ENCODE data around the gene PARVB. TPM values are rescaled to one million over a fixed set of nuclear protein-coding genes. Genes with fewer than 3 reads are reported as not detected.

Gene PARVB
- total RNA-seq, 2 donors from 2014 or later, result 7.3 to 9.2 TPM

- ATAC-seq (no peak), DNase-seq (no peak)
- no peak overlapping the region for H3K4me3 ChIP-seq
- H3K9me3 ChIP-seq, result no peaks in the 10 kb centered on the region
- intact Hi-C loops (cut with DNase I), result no loop called here
- no peaks in the 10 kb centered on the region for H3K4me1 ChIP-seq
- H3K27me3 ChIP-seq, result no peaks in the 10 kb centered on the region
- TF ChIP-seq CTCF (IDR thresholded peaks at IDR 0.05), result no peak
- no peak for TF ChIP-seq POLR2A (IDR thresholded peaks at IDR 0.05)
- no peaks in the 10 kb centered on the region for H3K36me3 ChIP-seq (replicated peaks in 1 of 2; ENCODE audit: insufficient read depth in 1 of 2, low read depth in 2 of 2)
- 55 to 76% methylated on average over 4 of the region's 4 CpGs for WGBS, 2 donors
- no peak overlapping the region for H3K27ac ChIP-seq
These were observed 186.6 kb downstream of the PARVB start for GRCh38 chr22:44210722-44211121.

DNA sequence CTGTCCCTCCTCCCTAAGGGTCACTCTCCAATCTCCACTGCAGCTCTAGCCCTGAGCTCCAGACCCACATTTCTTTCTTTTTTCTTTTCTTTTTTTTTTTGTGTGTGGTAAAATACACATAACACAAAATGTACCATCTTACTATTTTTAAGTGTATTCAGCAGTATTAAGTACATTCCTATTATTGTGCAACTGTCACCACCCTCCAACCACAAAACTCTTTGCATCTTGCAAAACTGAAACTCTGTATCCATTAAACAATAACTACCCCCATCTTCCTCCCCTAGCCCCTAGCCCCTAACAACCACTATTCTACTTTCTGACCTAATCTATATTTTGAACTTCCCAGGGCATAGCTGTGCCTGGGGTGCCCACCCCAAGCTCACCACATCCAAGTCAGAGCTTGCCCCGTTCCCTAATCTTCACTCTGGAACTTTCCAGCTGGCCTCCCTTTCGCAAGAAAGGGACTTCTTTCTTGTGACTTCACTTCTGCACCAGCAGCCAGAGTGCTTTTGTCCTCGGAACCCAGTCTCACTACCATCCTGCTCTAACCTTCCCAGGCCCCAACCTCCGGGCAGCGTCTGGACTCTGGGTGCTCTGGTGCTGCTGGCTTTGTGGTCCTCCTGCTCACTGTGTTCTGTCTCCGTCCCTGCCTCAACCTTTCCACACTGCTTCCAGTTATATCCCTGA, 187.3 kb downstream of the PARVB start:
- no peaks in the 10 kb centered on the region for H3K27me3 ChIP-seq
- H3K4me1 ChIP-seq, result no peaks in the 10 kb centered on the region
- DNase-seq (peak in 1 of 4 donors; percentile 27), ATAC-seq (no peak)
- peak overlapping the region in 1 of 4 donors; percentile 18 for H3K27ac ChIP-seq
- intact Hi-C loops (cut with DNase I), result no loop called here
- TF ChIP-seq POLR2A (IDR thresholded peaks at IDR 0.05) (no peak), CTCF (IDR thresholded peaks at IDR 0.05) (no peak)
- no peak overlapping the region for H3K4me3 ChIP-seq
- WGBS, 2 donors, result 47 to 55% methylated on average over 6 of the region's 6 CpGs
- H3K36me3 ChIP-seq (replicated peaks in 1 of 2; ENCODE audit: insufficient read depth in 1 of 2, low read depth in 2 of 2), result no peaks in the 10 kb centered on the region
- H3K9me3 ChIP-seq, result no peaks in the 10 kb centered on the region

- TF ChIP-seq POLR2A (IDR thresholded peaks at IDR 0.05) (no peak), CTCF (IDR thresholded peaks at IDR 0.05) (no peak)
- no peak for ATAC-seq
These were observed 188.1 kb downstream of the PARVB start for GRCh38 chr22:44211946-44212930.

DNA sequence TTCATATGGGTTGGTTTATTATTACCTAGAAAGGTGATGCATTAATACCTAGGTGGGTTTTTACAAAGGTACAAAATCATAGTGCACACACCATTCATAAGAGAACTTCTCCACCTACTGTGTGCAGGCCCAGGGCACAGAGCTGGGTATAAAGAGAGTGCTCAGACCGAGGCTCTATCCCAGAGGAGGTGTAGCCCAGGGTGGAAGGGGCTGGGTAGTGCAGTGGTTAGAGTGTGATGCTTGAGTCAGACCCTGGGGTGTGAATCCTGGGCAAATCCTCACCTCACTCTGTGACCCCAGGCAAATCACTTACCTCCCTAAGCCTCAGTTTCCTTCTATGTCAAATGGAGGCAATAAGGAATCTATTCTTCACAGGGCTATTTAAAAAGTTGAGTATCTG, 188.8 kb downstream of the PARVB start:
- Histone ChIP-seq H3K9me3 (no peaks in the 10 kb centered on the region), H3K36me3 (replicated peaks in 1 of 2; ENCODE audit: insufficient read depth in 1 of 2, low read depth in 2 of 2) (no peaks in the 10 kb centered on the region), H3K27ac (no peak overlapping the region), H3K4me1 (no peaks in the 10 kb centered on the region), H3K4me3 (no peak overlapping the region), H3K27me3 (no peaks in the 10 kb centered on the region)
- 87 to 88% methylated on average over 1 of the region's 1 CpG for WGBS, 2 donors
- TF ChIP-seq CTCF (IDR thresholded peaks at IDR 0.05), result no peak
- no peak for TF ChIP-seq POLR2A (IDR thresholded peaks at IDR 0.05)
- DNase-seq (no peak), ATAC-seq (no peak)
- intact Hi-C loops (cut with DNase I), result no loop called here

More at GRCh38 chr22:44211946-44212930, 188.1 kb downstream of the PARVB start:
- Histone ChIP-seq H3K36me3 (replicated peaks in 1 of 2; ENCODE audit: insufficient read depth in 1 of 2, low read depth in 2 of 2) (no peaks in the 10 kb centered on the region), H3K4me3 (no peak overlapping the region), H3K27me3 (no peaks in the 10 kb centered on the region), H3K4me1 (no peaks in the 10 kb centered on the region), H3K27ac (peak overlapping the region in 1 of 4 donors; percentile 18), H3K9me3 (no peaks in the 10 kb centered on the region)
- intact Hi-C loops (cut with DNase I), result no loop called here
- no peak for DNase-seq
- 45 to 56% methylated on average over 10 to 12 of the region's 12 CpGs for WGBS, 2 donors

Measured in body of pancreas (tissue), 4 donors.